ENCODE data around the gene NTN5. TPM values are rescaled to one million over a fixed set of nuclear protein-coding genes. Genes with fewer than 3 reads are reported as not detected.

Gene NTN5
- total and polyA plus RNA-seq, 2 experiments from 2014 or later: 0.52 to 0.94 TPM

GRCh38 chr19:48685583-48685982, 12.8 kb upstream of the NTN5 start:
- DNase-seq (ENCODE audit: low spot score): no peak
- TF ChIP-seq POLR2AphosphoS5 (IDR thresholded peaks at IDR 0.05; ENCODE audit: low read depth) (no peak), REST (IDR thresholded peaks at IDR 0.05; ENCODE audit: unreplicated experiment) (no peak), ZNF114 (CRISPR knock-in tag; IDR thresholded peaks at IDR 0.05) (no peak), CREB1 (CRISPR knock-in tag; IDR thresholded peaks at IDR 0.05; ENCODE audit: low read depth) (no peak), EZH2 (IDR thresholded peaks at IDR 0.05; ENCODE audit: low read depth, unreplicated experiment) (no peak), EZH2phosphoT487 (IDR thresholded peaks at IDR 0.05; ENCODE audit: unreplicated experiment) (no peak), ZNF331 (CRISPR knock-in tag; IDR thresholded peaks at IDR 0.05; ENCODE audit: low read depth) (no peak), STAT1 (IDR thresholded peaks at IDR 0.05; ENCODE audit: unreplicated experiment) (no peak), NANOG (IDR thresholded peaks at IDR 0.05; ENCODE audit: borderline replicate concordance) (no peak), ZNF462 (CRISPR knock-in tag; IDR thresholded peaks at IDR 0.05) (no peak), CTCF (conservative IDR thresholded peaks at IDR 0.05; ENCODE audit: low read depth in 2 of 2) (no peak), ETS1 (IDR thresholded peaks at IDR 0.05) (no peak), JUNB (IDR thresholded peaks at IDR 0.05; ENCODE audit: unreplicated experiment) (no peak)
- no peaks in the 10 kb centered on the region for H3K36me3 Mint-ChIP-seq (ENCODE audit: low read depth)
- no peak for ATAC-seq
- Histone ChIP-seq H4K20me1 (replicated peaks; ENCODE audit: insufficient read depth) (no peaks in the 10 kb centered on the region), H3K4me3 (no peak overlapping the region), H2AFZ (no peak overlapping the region), H3K36me3 (ENCODE audit: insufficient read depth) (no peaks in the 10 kb centered on the region), H3K9me2 (ENCODE audit: insufficient read depth) (no peaks in the 10 kb centered on the region), H3K4me2 (no peak overlapping the region), H3K4me1 (ENCODE audit: insufficient read depth) (no peaks in the 10 kb centered on the region), H3F3A (replicated peaks; ENCODE audit: low read depth) (no peaks in the 10 kb centered on the region), H3K27me3 (ENCODE audit: insufficient read depth) (no peaks in the 10 kb centered on the region), H3K79me2 (replicated peaks; ENCODE audit: insufficient read depth) (no peaks in the 10 kb centered on the region), H3K27ac (ENCODE audit: low read depth) (no peak overlapping the region)
- H3K9me3 Mint-ChIP-seq: no peaks in the 10 kb centered on the region
- H3K4me3 Mint-ChIP-seq: no peak overlapping the region; the same call in 2 of the 3 replicates
- H3K4me1 Mint-ChIP-seq: no peaks in the 10 kb centered on the region
- H3K27ac Mint-ChIP-seq: no peak overlapping the region
- H3K27me3 Mint-ChIP-seq (ENCODE audit: insufficient read depth, low read depth, poor library complexity): peaks cover 2% of the 10 kb centered on the region
